HL-60 (cell line): ENCODE data around the gene TMC6.

Experiments
- CTCF ChIP-seq: IDR thresholded peaks from one replicate; pipeline ENCODE4 v1.5.1; 2011; ENCODE audit warnings: low read length, control low read depth, inconsistent platforms; ENCODE audit not compliant: insufficient read depth
- GABPA ChIP-seq: IDR thresholded peaks from 2 replicates; pipeline ENCODE4 v1.6.1; 2012; ENCODE audit warnings: low read depth
- POLR2AphosphoS5 ChIP-seq: IDR thresholded peaks from 2 replicates; pipeline ENCODE4 v1.6.1; 2012; ENCODE audit warnings: low read depth
- REST ChIP-seq: IDR thresholded peaks from 2 replicates; pipeline ENCODE4 v1.6.1; 2012; ENCODE audit warnings: low read depth; ENCODE audit not compliant: insufficient replicate concordance
- SPI1 ChIP-seq: IDR thresholded peaks from 2 replicates; pipeline ENCODE4 v1.6.1; 2012; ENCODE audit warnings: low read depth, mild to moderate bottlenecking, borderline replicate concordance

GRCh38 chr17:78140169-78141051, 11.9 kb upstream of the TMC6 start:
- TF ChIP-seq CTCF (no peak), POLR2AphosphoS5 (peak; percentile 90), SPI1 (peak; percentile 30; the same call in 1 of the 2 replicates), GABPA (no peak), REST (no peak)
